Epithelial cell of proximal tubule (primary cell): ENCODE results near the gene SORBS1. TPM values are rescaled to one million over a fixed set of nuclear protein-coding genes. Genes with fewer than 3 reads are reported as not detected.
"Not testable (repeated sequence)": the region's sequence is repeated elsewhere in the genome, so short reads cannot be mapped to it uniquely, and the experiment has no call there.

Experiments
- DNase-seq: peaks from one replicate; pipeline ENCODE4 v3.0.0-alpha.2; 2011; ENCODE audit warnings: low read depth
- H3K4me3 ChIP-seq: 2 replicates; pipeline ENCODE4 v1.5.1; 2011; ENCODE audit warnings: low read depth, mild to moderate bottlenecking, low read length
- total RNA-seq: library from RNA; depleted of rRNA; stranded (reverse); fragments of >200 nt; gene quantifications from 2 replicates; pipeline ENCODE4 v1.2.3, GENCODE V29; 2015
- TF ChIP-seq, protein P1 (sequence below): conservative IDR thresholded peaks from 2 replicates; pipeline ENCODE4 v1.5.1; 2012; ENCODE audit warnings: low read depth, mild to moderate bottlenecking, low read length

Gene SORBS1
- total RNA-seq, 1 donor from 2014 or later = 7.0 TPM

- DNase-seq = no peak
- TF ChIP-seq, protein P1, sequence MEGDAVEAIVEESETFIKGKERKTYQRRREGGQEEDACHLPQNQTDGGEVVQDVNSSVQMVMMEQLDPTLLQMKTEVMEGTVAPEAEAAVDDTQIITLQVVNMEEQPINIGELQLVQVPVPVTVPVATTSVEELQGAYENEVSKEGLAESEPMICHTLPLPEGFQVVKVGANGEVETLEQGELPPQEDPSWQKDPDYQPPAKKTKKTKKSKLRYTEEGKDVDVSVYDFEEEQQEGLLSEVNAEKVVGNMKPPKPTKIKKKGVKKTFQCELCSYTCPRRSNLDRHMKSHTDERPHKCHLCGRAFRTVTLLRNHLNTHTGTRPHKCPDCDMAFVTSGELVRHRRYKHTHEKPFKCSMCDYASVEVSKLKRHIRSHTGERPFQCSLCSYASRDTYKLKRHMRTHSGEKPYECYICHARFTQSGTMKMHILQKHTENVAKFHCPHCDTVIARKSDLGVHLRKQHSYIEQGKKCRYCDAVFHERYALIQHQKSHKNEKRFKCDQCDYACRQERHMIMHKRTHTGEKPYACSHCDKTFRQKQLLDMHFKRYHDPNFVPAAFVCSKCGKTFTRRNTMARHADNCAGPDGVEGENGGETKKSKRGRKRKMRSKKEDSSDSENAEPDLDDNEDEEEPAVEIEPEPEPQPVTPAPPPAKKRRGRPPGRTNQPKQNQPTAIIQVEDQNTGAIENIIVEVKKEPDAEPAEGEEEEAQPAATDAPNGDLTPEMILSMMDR = no peak
- H3K4me3 ChIP-seq = no peak overlapping the region
These were observed 208.0 kb downstream of the SORBS1 start for GRCh38 chr10:95353123-95353522.

GRCh38 chr10:95352684-95353083 is 208.5 kb downstream of the SORBS1 start:
- H3K4me3 ChIP-seq = no peak overlapping the region
- TF ChIP-seq, protein P1 = no peak
- no peak for DNase-seq

- TF ChIP-seq, protein P1 = no peak
- no peak overlapping the region for H3K4me3 ChIP-seq
- DNase-seq = no peak
These were observed 210.3 kb downstream of the SORBS1 start for GRCh38 chr10:95350830-95351228.

GRCh38 chr10:95350219-95350829 is 210.8 kb downstream of the SORBS1 start:
- H3K4me3 ChIP-seq = no peak overlapping the region
- TF ChIP-seq, protein P1 = no peak
- DNase-seq = no peak

- DNase-seq, H3K4me3 ChIP-seq: not testable (repeated sequence)
These were observed 213.8 kb downstream of the SORBS1 start for GRCh38 chr10:95347402-95347766.

DNA sequence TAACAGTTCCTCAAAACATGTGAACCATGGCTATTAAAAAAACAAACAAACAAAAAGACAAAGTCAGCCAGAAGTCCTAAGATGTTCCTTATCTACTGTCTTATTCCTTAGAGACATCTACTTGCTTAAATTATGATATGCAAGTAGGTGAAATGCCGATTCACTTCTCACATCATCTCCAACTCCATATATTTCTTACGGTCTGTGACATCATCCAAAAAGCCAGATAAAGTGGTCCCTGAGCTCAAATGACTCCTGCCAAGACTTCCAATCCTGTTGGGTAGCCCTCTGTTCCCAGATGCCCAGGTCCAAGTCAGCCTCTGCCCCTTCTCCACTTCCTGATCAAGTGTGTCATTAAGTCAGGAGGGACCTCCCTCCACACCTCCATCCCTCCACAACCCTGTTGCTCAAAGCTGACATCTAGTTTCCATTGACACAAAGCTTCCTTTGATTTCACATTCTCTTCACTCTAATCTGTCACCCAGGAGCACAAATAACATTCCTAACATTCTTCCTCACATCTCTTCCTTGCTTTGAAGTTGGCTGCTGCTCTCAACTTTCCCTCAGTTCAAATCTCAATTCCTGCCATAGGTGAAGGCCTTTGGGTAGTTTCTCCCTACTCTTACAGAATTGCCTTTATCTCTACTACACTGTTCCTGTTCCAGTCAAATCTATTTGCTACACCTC is 214.3 kb downstream of the SORBS1 start:
- no peak for DNase-seq

DNA sequence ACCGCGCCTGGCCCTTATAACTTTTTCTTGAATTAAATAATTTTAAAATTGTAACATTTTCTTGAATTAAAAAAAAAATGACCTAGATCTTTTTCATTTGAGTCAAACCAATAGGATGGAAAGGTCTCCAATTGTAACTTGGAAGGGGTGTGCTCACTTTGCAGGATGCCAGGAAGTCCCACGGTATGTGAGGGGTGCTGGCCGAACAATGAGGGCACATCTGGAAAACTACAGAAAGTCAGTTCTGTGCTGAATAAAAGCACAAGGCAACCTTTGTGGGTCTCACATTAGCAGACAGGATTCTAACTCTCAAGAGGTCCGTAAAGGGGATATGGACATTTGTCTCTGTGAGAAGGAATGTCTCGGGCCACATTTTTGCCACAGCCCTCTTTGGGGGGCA is 217.6 kb downstream of the SORBS1 start:
- H3K4me3 ChIP-seq = no peak overlapping the region
- TF ChIP-seq, protein P1 = no peak
- DNase-seq = no peak

More for the DNA sequence above, 214.3 kb downstream of the SORBS1 start:
- no peak overlapping the region for H3K4me3 ChIP-seq
- TF ChIP-seq, protein P1 = no peak
